NCI-H2171 (cell line): Measurements from ENCODE around the gene CCDC74A.
"Not testable (repeated sequence)": the region's sequence is repeated elsewhere in the genome, so short reads cannot be mapped to it uniquely, and the experiment has no call there.

ENCODE experiments used
- DNase-seq: peaks from one replicate; lab custom pipeline; 2025; lab: John Stamatoyannopoulos, UW

The CCDC74A gene

DNA sequence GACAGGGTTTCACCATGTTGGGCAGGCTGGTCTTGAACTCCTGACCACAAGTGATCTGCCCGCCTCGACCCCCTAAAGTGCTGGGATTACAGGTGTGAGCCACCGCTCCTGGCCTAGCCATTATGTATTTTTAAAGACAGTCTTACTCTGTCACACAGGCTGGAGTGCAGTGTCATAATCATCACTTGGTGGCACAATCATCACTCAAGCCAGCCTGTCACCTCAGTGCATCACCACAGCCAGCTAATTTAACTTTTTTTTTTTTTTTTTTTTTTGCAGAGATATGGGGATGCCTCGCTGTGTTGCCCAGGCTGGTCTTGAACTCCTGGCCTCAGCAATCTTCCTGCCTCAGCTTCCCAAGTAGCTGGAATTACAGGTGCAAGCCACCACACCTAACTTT, 24.1 kb upstream of the CCDC74A start:
- DNase-seq: not testable (repeated sequence)

DNA sequence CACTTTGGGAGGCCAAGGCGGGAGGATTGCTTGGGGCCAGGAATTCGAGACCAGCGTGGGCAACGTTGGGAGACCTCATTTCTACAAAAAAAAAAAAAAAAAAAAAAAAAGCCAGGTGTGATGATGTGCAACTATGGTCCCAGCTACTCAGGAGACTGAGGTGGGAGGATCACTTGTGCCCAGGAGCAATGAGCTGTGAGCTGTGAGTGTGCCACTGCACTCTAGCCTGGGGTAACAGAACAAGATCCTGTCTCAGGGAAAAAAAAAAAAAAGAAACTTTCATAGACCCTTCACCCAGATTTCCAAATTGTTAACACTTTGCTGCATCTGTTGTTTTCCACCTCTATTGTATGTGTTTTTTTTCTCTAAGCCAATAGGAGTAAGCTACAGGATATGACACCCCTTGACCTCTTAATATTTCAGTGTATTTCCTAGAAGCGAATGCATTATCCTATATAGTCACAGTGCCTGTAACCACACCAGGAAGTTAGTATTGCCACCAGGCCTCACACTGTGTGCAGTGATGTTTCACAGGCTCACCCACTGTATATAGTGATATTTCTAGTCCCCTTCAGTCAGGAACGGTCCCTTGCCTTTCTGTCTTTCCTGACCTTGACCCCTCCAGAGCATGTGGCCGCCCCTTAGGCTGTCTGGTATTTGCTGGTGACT, 23.5 kb upstream of the CCDC74A start:
- DNase-seq: not testable (repeated sequence)

DNA sequence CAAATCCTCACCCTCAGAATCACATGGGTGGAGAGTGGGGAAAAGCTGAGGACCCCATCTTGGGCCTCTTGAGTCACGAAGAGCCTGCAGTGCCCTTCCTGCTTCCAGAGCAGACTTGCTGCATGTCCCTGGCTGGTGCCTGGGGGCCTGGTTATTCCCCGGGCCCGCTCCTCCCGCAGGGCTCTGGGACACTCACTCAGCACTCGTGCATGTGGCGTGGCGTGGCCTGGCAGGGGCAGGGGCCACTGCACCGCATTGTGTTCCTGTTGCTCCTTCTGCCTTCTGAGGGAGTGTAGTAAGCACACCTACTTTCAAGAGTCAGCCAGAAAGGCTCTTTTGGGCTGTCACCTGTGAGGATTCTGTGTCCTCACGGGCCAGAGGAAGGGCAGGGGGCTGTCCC, 18.1 kb upstream of the CCDC74A start:
- no peak for DNase-seq

DNA sequence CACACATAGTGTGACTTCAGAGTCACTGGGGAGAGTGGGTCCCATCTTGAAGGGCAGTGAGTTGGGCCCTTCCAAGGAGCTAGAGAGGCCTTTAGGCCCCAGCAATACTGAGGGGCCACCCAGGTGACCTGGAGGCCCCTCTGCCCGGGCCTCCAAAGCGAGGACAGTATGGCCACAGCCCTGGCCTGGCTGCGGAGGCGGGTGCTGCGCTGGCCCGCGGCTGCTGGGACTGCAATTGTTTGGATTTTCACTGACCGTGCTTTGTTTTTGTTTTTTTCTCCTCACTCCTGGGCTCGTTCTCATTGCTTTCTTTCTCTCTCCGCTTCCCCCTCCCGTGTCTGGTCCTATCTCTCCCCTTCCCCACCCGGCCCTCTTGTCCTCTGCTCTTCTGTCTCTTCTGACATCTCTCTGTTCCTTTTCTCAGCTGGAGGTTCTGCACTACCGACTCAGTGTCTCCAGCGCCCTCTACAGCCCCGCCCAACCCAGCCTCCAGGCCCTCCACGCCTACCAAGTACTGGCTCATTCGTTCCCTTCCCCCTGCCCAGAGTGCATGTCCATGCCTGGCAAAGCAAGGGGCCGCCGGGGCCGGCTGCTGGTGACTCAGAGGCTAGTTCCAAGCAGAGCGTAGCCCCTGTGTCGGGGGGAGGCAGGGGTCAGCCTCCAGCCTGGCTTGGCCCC, 16.3 kb upstream of the CCDC74A start:
- DNase-seq: not testable (repeated sequence)

DNA sequence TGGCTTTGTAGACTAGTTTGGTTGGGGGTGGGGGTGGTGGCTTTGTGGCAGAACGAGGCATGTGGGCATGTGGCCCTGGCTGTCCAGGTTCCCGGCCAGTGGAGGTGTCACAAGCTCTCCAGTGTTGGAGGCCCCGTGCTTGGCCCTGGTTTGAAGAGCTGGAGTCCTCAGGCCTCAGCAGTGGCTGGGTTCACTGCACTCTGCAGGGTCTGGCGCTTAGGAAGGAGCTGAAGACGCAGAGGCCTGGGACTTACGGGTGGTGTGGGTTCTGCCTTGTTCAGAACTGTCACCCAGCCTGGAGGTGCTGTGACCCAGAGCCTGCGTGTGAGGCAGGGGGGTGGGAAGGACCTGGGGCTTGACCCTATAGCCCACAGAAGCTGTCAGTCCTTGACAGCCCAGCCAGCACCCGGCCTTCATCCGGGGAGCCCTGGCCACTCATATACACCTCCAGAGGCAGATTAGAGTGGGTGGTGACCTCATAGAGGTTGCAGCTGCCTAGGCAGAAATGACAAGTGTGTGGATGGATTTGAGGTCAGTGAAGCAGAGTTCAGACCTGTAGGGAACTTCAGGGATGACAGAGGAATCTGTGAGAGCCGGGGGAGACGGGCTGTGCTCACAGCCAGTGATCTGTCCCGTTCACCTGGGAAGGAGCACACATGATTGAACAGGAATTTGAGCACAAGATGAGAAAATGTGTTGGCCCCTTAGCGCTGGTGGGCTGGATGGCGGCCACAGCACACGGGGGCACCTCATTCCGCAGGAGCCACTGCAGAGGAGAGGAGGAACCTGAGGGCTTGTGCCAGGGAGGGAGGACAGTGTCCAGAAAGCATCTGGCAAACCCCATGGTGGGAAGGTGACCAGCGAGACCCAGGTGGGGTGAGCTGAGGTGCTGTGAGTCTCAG, 15.5 kb upstream of the CCDC74A start:
- not testable (repeated sequence) for DNase-seq

DNA sequence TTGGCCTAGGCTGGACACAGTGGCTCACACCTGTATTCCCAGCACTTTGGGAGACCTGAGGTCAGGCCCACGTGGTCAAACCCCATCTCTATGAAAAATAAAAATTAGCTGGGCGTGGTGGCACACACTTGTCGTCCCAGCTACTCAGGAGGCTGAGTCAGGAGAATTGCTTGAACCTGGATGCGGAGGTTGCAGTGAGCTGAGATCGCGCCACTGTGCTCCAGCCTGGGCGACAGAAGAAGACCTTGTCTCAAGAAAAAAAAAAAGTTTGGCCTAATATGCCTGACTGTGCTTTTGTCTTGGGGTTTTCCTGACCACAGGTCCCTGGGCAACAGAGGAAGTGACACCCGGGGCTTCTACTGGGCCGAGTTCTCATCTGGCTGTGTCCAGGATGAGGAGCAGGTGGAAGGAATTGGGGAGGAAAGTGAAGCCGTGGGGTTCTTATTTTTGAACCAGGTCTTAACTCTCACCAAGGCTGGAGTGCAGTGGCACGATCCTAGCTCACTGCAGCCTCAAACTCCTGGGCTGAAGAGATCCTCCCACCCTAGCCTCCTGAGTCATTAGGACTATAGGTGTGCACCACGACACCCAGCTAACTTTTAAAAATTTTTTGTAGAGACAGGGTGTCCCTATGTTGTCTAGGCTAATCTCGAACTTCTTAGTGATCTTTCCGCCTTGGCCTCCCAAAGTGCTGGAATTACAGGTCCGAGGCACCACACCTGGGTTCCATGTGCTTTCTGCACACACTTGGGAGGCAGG, 13.1 kb upstream of the CCDC74A start:
- not testable (repeated sequence) for DNase-seq

DNA sequence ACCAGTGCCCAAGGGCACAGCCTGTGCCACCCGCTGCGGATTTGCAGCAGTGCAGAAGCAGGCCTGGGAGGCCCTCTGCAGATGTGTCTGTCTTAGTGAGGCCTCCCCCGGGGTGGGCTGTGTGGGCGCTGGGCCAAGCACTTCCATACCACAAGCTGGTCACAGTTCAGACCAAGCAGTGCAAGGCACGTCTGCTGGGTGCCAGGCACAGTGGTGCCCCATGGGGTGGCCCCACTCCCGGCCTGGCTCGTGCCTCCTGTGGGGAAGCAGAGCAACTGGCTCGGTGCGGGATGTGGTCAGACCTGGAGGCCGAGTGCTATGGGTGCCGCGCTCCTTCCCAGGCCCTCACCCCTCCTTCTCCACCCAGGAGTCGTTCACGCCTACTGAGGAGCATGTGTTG, 12.5 kb upstream of the CCDC74A start:
- DNase-seq: not testable (repeated sequence)

DNA sequence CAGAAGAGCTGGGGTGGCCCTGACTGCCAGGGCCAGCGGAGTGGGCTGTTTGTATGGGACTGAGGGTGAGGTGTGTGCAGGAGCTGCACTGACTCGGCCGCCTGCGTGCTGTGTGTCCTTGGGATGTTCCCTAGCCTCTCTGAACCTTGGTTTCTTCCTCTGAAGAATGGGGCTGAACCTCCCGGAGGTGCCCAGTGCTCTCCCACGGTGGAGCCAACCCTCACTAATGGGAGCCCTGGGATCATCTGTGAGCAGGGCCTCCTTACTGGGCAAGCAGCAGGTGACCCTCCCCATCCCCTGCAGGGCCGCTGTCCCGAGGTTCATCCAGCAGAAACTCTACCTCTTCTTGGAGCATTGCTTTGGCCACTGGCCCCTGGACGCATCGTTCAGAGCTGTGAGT, 11.7 kb upstream of the CCDC74A start:
- DNase-seq: no peak

DNA sequence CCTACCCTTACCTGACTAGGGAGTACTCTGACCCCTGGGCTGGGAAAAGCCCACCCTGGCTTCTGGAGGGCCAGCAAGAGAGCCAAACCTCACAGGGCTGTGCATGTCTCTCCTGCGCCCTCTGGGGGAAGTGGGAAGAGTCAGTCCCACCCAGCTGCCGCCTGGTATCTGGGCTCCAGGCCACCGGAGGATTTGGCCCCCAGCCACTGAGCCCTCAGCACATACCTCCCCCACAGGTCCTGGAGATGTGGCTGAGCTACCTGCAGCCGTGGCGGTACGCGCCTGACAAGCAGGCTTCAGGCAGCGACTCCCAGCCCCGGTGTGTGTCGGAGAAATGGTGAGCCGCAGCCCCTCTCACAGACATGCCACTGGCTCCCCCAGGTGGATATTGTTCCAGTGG, 11.1 kb upstream of the CCDC74A start:
- DNase-seq: not testable (repeated sequence)

DNA sequence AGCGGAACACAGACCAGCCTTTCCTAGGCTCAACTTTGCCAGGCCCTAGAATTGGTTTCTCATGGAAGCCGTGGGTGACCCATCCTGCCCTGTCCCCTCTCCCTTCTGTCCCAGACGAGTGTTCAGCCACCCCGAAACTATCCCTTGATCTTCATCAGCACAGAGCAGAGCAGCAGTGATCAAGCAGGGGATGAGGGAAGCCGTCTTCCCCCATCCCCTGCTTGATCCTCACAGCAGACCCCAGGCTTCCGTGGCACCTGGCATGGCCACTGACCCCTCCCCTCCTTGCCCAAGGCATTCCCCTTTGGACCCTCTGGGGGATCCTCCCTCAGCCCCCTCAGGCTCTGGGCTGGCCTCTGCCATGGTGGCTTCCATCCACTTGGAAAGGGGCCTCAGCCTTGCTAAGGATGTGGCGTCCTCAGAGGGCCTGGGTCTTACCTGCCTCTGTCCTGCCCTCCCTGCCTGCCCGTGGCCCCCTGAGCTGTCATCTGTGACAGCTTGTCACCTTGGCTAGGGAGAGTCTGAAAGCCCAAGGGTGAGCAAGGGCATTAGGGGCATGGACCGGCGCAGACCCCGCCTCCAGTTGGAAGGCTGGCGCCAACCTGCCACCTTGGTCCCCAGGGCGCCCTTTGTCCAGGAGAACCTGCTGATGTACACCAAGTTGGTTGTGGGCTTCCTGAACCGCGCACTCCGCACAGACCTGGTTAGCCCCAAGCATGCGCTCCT, 10.4 kb upstream of the CCDC74A start:
- no peak for DNase-seq

DNA sequence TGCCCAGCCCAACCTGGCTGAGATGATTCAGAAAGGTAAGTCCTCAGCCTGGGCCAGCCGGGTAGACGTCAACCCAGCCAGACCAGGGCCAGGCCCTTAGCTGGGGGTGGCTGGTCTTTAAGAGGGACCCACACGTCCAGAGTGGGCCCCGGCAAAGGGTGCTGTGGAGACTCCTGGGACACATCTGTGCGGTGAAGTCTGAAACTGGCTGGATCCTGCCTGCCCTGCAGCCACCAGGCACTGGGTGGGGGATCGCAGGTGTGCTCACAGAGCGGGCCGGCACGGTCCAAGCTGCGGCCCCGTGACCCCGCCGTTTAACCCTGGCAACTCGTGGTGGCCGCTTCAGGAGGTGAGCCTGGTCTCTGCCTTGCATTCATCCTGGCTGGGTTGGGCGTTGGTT, 9.8 kb upstream of the CCDC74A start:
- DNase-seq: not testable (repeated sequence)

DNA sequence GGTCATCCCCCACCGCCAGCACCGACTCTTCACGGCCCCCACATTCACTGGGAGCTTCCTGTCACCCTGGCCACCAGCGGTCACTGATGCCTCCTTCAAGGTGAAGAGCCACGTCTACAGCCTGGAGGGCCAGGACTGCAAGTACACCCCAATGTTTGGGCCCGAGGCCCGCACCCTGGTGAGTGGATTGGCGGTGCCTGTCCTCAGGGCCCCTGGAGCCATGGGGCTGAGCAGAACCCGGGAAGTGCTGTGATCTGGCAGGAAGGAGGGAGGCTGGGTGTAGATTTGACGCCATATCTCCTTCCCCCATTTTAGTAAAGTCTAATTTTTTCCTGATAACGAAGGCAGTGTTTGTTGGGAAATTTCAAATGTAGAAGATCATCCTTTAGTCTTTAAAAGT, 9.2 kb upstream of the CCDC74A start:
- not testable (repeated sequence) for DNase-seq

DNA sequence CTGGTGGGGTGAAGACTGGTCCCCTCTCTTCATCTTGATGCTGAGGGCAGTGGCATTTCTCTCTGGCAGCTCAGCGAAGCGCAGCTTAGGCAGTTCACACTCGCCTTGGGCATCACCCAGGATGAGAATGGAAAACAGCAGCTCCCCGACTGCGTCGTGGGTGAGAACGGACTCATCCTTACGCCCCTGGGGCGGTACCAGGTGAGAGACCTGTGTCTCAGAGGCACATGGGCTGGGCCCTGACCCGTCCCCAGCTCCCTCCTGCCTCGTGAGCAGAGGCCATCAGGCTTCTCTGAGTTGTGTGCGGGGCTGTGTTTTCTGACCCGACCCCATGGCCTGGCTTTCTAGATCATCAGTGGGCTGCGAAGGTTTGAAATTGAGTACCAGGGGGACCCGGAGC, 8.2 kb upstream of the CCDC74A start:
- DNase-seq: no peak

DNA sequence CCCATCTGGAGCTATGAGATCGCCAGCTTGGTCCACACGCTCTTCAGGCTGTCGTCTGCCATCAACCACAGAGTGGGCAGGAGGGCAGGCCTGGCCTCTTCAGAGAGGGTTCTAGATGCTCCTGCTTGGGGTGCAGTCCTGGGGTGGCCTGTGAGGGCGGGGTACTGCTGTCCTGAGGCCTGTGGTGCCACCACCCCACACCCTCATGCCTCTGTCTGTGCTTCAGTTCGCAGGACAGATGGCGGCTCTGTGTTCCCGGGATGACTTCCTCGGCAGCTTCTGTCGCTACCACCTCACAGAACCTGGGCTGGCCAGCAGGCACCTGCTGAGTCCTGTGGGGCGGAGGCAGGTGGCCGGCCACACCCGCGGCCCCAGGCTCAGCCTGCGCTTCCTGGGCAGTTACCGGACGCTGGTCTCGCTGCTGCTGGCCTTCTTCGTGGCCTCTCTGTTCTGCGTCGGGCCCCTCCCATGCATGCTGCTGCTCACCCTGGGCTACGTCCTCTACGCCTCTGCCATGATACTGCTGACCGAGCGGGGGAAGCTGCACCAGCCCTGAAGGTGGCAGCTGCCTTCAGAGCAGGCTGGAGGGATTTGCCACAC, 7.7 kb upstream of the CCDC74A start:
- DNase-seq: not testable (repeated sequence)

DNA sequence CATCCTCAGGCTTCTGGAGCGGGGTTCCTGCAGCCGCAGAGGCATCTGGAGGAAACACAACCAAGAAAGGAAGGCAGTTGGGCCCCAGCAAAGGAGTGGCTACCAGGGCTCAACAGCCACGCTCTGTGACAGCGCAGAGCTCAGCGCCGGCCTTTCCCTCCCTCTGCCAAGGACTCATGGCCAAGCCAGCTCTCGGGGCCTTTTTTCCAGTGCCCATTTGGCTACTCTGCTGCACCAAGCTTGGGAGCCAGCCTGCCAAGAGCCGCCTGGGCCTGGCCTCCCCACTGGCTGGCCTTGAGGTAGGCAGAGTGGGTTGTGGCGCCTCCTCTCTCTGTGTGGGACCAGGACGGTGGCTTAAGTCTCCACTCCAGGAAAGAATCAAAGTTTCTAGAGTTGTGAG, 7.2 kb upstream of the CCDC74A start:
- DNase-seq: no peak

DNA sequence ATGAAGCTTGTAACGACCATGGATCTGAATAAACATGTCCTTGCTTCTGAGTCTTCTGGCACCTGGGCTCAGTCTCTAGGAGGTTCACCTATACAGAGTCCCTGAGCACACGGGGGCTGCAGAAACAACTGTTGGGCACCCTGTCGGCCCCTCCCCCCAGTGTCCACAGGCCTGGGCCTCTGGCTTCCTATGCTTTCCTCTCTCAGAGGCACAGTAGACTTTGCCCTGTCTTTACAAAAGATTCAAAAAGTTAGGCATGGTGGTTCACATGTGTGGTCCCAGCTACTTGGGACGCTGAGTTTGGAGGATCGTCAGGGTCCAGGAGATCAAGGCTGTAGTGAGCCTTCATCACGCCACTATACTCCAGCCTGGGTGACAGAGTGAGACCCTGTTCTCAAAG, 6.2 kb upstream of the CCDC74A start:
- not testable (repeated sequence) for DNase-seq

DNA sequence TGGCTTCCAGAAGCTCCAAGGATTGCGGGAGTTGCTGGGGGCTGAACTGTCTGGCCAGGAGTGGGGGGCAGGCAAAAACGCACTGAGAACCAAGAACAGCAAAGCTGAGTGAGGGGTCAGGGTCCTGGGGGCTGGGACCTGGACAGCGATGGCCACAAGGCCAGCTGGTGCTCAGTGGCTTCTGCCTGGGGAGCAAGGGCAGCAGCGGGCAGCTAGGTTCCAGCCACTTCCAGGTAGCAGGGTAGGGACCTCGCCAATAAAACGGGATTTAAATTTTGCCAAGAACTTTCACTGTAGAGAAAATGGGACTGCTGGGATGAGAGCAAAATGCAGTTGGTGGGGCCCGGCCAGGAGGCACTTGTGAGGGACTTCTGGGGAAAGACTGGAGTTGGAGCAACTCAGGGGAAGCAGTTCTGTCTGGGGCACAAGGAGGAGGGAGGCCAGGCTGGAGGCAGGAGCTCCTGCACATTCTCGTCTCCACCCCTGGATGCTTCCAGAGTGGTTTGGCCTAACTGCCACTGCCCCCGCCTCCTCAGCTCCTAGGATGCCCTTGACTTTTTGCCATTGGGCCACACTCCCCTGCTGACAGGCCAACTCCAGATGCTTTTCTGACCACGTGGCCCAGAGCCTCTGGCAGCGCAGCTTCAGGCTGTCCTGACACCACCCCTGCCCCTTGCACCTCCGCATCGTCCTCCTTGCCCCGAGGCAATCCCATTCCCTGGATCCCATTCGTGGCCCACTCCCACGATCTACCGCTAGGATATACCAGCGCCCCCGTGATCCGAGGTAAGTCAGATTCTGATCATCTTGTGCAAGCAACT, 5.5 kb upstream of the CCDC74A start:
- DNase-seq: no peak

DNA sequence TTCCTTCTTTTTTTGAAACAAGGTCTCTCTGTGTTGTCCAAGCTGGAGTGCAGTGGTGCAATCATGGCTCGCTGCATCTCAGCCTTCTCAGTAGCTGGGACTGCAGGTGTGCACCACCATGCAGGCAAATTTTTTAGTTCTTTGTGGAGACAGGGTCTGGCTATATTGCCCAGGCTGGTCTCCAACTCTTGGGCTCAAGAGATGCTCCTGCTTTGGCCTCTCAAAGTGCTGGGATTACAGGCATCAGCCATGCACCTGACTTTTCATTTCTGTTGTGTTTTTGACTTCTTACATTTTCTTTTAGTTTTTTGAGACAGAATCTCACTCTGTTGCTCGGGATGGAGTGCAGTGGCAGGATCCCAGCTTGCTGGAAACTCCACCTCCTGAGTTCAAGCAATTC, 2.4 kb upstream of the CCDC74A start:
- not testable (repeated sequence) for DNase-seq

DNA sequence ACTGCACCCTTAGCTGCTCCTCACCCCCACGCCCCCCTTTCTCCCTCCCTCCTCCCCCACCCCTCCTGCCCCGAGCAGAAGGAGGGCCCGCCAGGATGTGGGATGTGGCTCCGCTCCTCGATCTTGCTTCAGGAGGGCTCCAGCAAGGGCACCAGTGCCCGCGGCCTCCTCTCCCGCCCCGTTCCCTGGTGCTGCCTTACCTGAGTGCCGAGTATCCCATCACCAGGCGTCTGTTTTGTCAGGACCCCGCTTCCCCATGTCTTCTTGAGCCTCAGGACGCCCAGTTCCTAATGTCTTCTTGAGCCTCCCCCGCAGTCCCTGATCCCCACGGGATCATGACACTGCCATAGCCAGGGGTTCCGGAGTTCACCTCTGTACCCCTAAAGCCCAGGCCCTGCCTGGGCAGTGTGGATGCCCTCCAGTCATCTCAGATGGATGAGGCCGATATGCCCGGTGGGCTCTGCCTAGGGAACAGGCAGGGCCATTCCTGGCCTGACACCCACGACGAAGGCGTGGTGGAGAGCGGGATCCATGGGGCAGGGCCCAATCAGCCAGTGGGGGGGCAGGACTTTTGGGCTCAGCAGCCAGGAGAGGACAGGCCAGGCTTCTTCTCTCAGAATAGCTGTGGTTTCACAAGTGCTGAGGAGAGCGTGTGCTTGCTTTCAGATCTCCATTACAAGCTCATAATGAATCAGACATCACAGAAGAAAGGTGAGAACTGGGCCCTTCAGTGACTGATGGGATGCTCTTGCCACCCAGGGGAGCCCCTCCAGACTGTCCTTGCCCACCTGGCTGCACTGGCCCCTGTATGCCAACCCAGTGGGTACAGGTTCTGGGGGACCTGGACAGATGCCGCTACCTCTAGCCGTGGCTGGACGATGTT, 1.5 kb downstream of the CCDC74A start:
- DNase-seq: not testable (repeated sequence)
